Middle frontal gyrus (tissue), 1 donor: ENCODE measurements around the gene ELFN1.

Source experiments
- DNase-seq: peaks from one replicate; pipeline ENCODE4 v3.0.0-alpha.2; 2015; ENCODE audit warnings: low spot score; ENCODE audit errors: extremely low spot score

The ELFN1 gene

DNA sequence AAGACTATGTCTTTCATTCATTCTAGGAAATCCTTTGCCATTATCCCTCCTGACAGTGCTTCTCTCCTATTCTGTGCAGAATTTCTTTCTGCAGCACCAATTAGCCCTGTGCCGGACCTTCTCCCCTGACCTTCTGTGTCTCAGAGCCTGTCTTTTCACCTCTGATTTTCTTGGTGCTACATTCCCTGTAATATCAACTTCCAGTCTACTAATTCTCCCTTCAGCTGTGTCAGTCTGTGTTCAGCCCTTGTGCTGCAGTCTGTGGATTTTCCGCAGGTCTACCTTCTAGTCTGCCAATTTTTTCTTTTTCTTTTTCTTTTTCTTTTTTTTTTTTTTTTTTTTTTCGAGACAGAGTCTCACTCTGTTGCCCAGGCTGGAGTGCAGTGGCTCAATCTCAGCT lies 115.8 kb downstream of the ELFN1 start:
- no peak for DNase-seq

- DNase-seq: no peak
Measured at GRCh38 chr7:1787241-1787640, 117.2 kb downstream of the ELFN1 start.

GRCh38 chr7:1787681-1788235 lies 117.7 kb downstream of the ELFN1 start:
- no peak for DNase-seq

DNA sequence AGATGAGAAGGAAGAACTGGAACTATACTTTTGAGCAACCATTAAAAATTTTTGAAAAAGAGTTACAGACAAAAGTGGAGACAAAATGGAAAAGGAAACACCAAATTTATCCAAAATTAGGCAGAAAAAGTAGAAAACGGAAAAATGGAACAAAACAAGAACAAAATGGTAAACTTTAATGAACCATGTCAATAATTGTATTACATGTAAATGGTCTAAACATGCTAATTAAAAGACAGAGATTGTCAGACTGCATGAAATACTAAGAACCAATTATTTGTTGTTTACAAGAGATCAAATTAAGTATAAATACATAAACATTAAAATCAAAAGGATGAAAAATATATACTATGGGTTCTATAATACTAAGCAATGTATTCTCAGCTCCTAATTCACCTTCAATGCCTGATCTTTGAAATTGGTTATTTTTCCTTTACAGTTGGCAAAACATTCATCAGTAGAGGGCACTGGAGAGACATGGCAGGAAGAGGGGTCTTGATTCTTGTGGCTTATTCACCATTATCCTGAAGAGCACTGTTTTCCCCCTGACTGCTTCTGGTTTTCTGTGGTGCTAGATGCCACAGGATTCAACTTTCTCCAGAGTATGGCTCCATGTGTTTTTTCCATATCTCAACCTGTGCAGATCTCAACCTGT lies 124.9 kb downstream of the ELFN1 start:
- DNase-seq: no peak
